Measurements from ENCODE around the gene PRCP. TPM values are rescaled to one million over a fixed set of nuclear protein-coding genes. Genes with fewer than 3 reads are reported as not detected.

The PRCP gene
- total RNA-seq, 2 donors from 2014 or later, result 46.8 to 55.9 TPM

GRCh38 chr11:82865841-82866240 is 34.4 kb downstream of the PRCP start:
- no peak for ATAC-seq (ENCODE audit: insufficient number of reproducible peaks, low FRiP score, low read depth)
- DNase-seq (ENCODE audit: low spot score), result no peak
- Histone ChIP-seq H3K4me1 (ENCODE audit: control insufficient read depth in 1 of 2, low read depth in 2 of 2) (peaks cover 3 to 6% of the 10 kb centered on the region in 2 donors), H3K27ac (no peak overlapping the region), H3K9me3 (no peaks in the 10 kb centered on the region), H3K36me3 (no peaks in the 10 kb centered on the region), H3K27me3 (replicated peaks; ENCODE audit: insufficient read depth) (no peaks in the 10 kb centered on the region), H3K4me3 (no peak overlapping the region)
- no peak for TF ChIP-seq CTCF (IDR thresholded peaks at IDR 0.05)

GRCh38 chr11:82864268-82864667 is 36.0 kb downstream of the PRCP start:
- H3K36me3 ChIP-seq, result no peaks in the 10 kb centered on the region
- peak; percentile 48 for TF ChIP-seq CTCF (IDR thresholded peaks at IDR 0.05)
- H3K4me1 ChIP-seq (ENCODE audit: control insufficient read depth in 1 of 2, low read depth in 2 of 2), result peaks cover 3 to 6% of the 10 kb centered on the region in 2 donors
- no peak overlapping the region for H3K27ac ChIP-seq
- H3K4me3 ChIP-seq, result no peak overlapping the region
- no peaks in the 10 kb centered on the region for H3K9me3 ChIP-seq
- ATAC-seq (ENCODE audit: insufficient number of reproducible peaks, low FRiP score, low read depth) (peak; percentile 42), DNase-seq (ENCODE audit: low spot score) (no peak)
- no peaks in the 10 kb centered on the region for H3K27me3 ChIP-seq (replicated peaks; ENCODE audit: insufficient read depth)

- TF ChIP-seq CTCF (IDR thresholded peaks at IDR 0.05), result no peak
- Histone ChIP-seq H3K4me1 (ENCODE audit: control insufficient read depth in 1 of 2, low read depth in 2 of 2) (peaks cover 3 to 15% of the 10 kb centered on the region in 2 donors), H3K27me3 (replicated peaks; ENCODE audit: insufficient read depth) (no peaks in the 10 kb centered on the region), H3K27ac (no peak overlapping the region), H3K4me3 (no peak overlapping the region), H3K36me3 (no peaks in the 10 kb centered on the region), H3K9me3 (no peaks in the 10 kb centered on the region)
- DNase-seq (ENCODE audit: low spot score) (no peak), ATAC-seq (ENCODE audit: insufficient number of reproducible peaks, low FRiP score, low read depth) (no peak)
Observed at GRCh38 chr11:82863209-82863608, 37.0 kb downstream of the PRCP start.

GRCh38 chr11:82862379-82862778 is 37.9 kb downstream of the PRCP start:
- Histone ChIP-seq H3K27ac (no peak overlapping the region), H3K4me3 (no peak overlapping the region), H3K9me3 (no peaks in the 10 kb centered on the region), H3K27me3 (replicated peaks; ENCODE audit: insufficient read depth) (no peaks in the 10 kb centered on the region), H3K4me1 (ENCODE audit: control insufficient read depth in 1 of 2, low read depth in 2 of 2) (peaks cover 3 to 15% of the 10 kb centered on the region in 2 donors), H3K36me3 (no peaks in the 10 kb centered on the region)
- DNase-seq (ENCODE audit: low spot score), result no peak
- no peak for ATAC-seq (ENCODE audit: insufficient number of reproducible peaks, low FRiP score, low read depth)
- no peak for TF ChIP-seq CTCF (IDR thresholded peaks at IDR 0.05)

- Histone ChIP-seq H3K4me3 (no peak overlapping the region), H3K27ac (no peak overlapping the region), H3K9me3 (no peaks in the 10 kb centered on the region), H3K27me3 (replicated peaks; ENCODE audit: insufficient read depth) (no peaks in the 10 kb centered on the region), H3K36me3 (no peaks in the 10 kb centered on the region), H3K4me1 (ENCODE audit: control insufficient read depth in 1 of 2, low read depth in 2 of 2) (peaks cover 3 to 17% of the 10 kb centered on the region in 2 donors)
- ATAC-seq (ENCODE audit: insufficient number of reproducible peaks, low FRiP score, low read depth) (no peak), DNase-seq (ENCODE audit: low spot score) (no peak)
- no peak for TF ChIP-seq CTCF (IDR thresholded peaks at IDR 0.05)
Observed at GRCh38 chr11:82859750-82860149, 40.5 kb downstream of the PRCP start.

Measured in thoracic aorta (tissue), 2 donors.